GM23338 (cell line): ENCODE data around the gene EN2. TPM values are rescaled to one million over a fixed set of nuclear protein-coding genes. Genes with fewer than 3 reads are reported as not detected.

Source experiments
- ATAC-seq: fragments of 200-7000 bp; cut with Tn5 transposase; 3 replicates; pipeline ENCODE4 v1.9.1; 2020
- DNase-seq: peaks from one replicate; pipeline ENCODE4 v3.0.0-alpha.2; 2015; ENCODE audit warnings: low spot score
- H2AFZ ChIP-seq: fragments of 200-600 bp; sonication (generic); 2 replicates; pipeline ENCODE4 v1.8.0; 2016; ENCODE audit warnings: antibody characterized with exemption, mild to moderate bottlenecking, moderate library complexity
- H3F3A ChIP-seq: fragments of 200-600 bp; sonication (generic); replicated peaks from 2 replicates; pipeline ENCODE4 v1.8.0; 2017; ENCODE audit warnings: antibody characterized with exemption, mixed run types, low read depth
- H3K27ac ChIP-seq: fragments of 200-600 bp; sonication (generic); 2 replicates; pipeline ENCODE4 v1.6.1; 2016; ENCODE audit warnings: low read depth
- H3K27me3 ChIP-seq: fragments of 200-600 bp; sonication (generic); 2 replicates; pipeline ENCODE4 v1.8.0; 2016; ENCODE audit warnings: mild to moderate bottlenecking, mixed run types, moderate library complexity; ENCODE audit not compliant: insufficient read depth
- H3K36me3 ChIP-seq: fragments of 200-600 bp; sonication (generic); 2 replicates; pipeline ENCODE4 v1.8.0; 2016; ENCODE audit warnings: mild to moderate bottlenecking; ENCODE audit not compliant: insufficient read depth
- H3K4me1 ChIP-seq: fragments of 200-600 bp; sonication (generic); 2 replicates; pipeline ENCODE4 v1.8.0; 2016; ENCODE audit warnings: mild to moderate bottlenecking, moderate library complexity; ENCODE audit not compliant: insufficient read depth
- H3K4me2 ChIP-seq: fragments of 200-600 bp; sonication (generic); 2 replicates; pipeline ENCODE4 v1.7.1; 2017; ENCODE audit warnings: mixed run types
- H3K4me3 ChIP-seq: fragments of 200-600 bp; sonication (generic); 2 replicates; pipeline ENCODE4 v1.6.1; 2016; ENCODE audit warnings: mixed run types
- H3K79me2 ChIP-seq: fragments of 200-600 bp; sonication (generic); replicated peaks from 2 replicates; pipeline ENCODE4 v1.8.0; 2017; ENCODE audit warnings: mild to moderate bottlenecking; ENCODE audit not compliant: insufficient read depth
- H3K9me2 ChIP-seq: fragments of 200-600 bp; sonication (generic); 2 replicates; pipeline ENCODE4 v1.8.0; 2017; ENCODE audit not compliant: insufficient read depth
- H4K20me1 ChIP-seq: fragments of 200-600 bp; sonication (generic); replicated peaks from 2 replicates; pipeline ENCODE4 v1.8.0; 2017; ENCODE audit warnings: mild to moderate bottlenecking; ENCODE audit not compliant: insufficient read depth
- H3K27ac Mint-ChIP-seq: 2 replicates; pipeline ENCODE4 v1.8.0; 2020; ENCODE audit warnings: inconsistent platforms, mild to moderate bottlenecking, moderate library complexity, mixed read lengths
- H3K27me3 Mint-ChIP-seq: 3 replicates; pipeline ENCODE4 v1.8.0; 2022; ENCODE audit warnings: low read depth, mild to moderate bottlenecking, moderate library complexity, mixed read lengths, inconsistent platforms; ENCODE audit not compliant: insufficient read depth, poor library complexity
- H3K36me3 Mint-ChIP-seq: 3 replicates; pipeline ENCODE4 v1.8.0; 2021; ENCODE audit warnings: low read depth, mild to moderate bottlenecking, inconsistent platforms, moderate library complexity, mixed read lengths
- H3K4me1 Mint-ChIP-seq: 3 replicates; pipeline ENCODE4 v1.8.0; 2020; ENCODE audit warnings: mild to moderate bottlenecking, inconsistent platforms, mixed read lengths
- H3K4me3 Mint-ChIP-seq: 3 replicates; pipeline ENCODE4 v1.8.0; 2021; ENCODE audit warnings: moderate library complexity, mild to moderate bottlenecking, inconsistent platforms, mixed read lengths
- H3K9me3 Mint-ChIP-seq: 3 replicates; pipeline ENCODE4 v1.8.0; 2020; ENCODE audit warnings: moderate library complexity, mild to moderate bottlenecking, inconsistent platforms, mixed read lengths
- CREB1 ChIP-seq: fragments of 250-450 bp; sonication (Bioruptor Pico); IDR thresholded peaks from 2 replicates; pipeline ENCODE4 v1.5.0; 2020; ENCODE audit warnings: low read depth, mild to moderate bottlenecking, moderate library complexity
- CTCF ChIP-seq, 2 experiments: fragments of 200-600 bp in 1 of 2; sonication (generic) in 1 of 2; conservative IDR thresholded peaks; 2 replicates each; pipeline versions ENCODE4 v1.5.1 to v1.6.1; 2016 to 2017; ENCODE audit warnings: antibody characterized with exemption in 2 of 2, low read depth in 2 of 2, mild to moderate bottlenecking in 2 of 2, moderate library complexity in 1 of 2
- ETS1 ChIP-seq: IDR thresholded peaks from 2 replicates; pipeline ENCODE4 v1.6.1; 2016; ENCODE audit warnings: antibody characterized with exemption
- EZH2 ChIP-seq: fragments of 200-600 bp; sonication (generic); IDR thresholded peaks from one replicate; pipeline ENCODE4 v1.8.0; 2017; ENCODE audit warnings: antibody characterized with exemption, mild to moderate bottlenecking, low read depth; ENCODE audit not compliant: unreplicated experiment
- EZH2phosphoT487 ChIP-seq: fragments of 200-600 bp; sonication (generic); IDR thresholded peaks from one replicate; pipeline ENCODE4 v1.8.1; 2018; ENCODE audit warnings: antibody characterized with exemption; ENCODE audit not compliant: unreplicated experiment
- JUNB ChIP-seq: IDR thresholded peaks from one replicate; pipeline ENCODE4 v1.6.1; 2016; ENCODE audit warnings: antibody characterized with exemption; ENCODE audit not compliant: unreplicated experiment
- NANOG ChIP-seq: IDR thresholded peaks from 2 replicates; pipeline ENCODE4 v1.6.1; 2016; ENCODE audit warnings: antibody characterized with exemption, borderline replicate concordance
- POLR2AphosphoS5 ChIP-seq: IDR thresholded peaks from 2 replicates; pipeline ENCODE4 v1.6.1; 2016; ENCODE audit warnings: antibody characterized with exemption, low read depth
- REST ChIP-seq: IDR thresholded peaks from one replicate; pipeline ENCODE4 v1.6.1; 2018; ENCODE audit warnings: antibody characterized with exemption; ENCODE audit not compliant: unreplicated experiment
- STAT1 ChIP-seq: IDR thresholded peaks from one replicate; pipeline ENCODE4 v1.6.1; 2016; ENCODE audit warnings: antibody characterized with exemption; ENCODE audit not compliant: unreplicated experiment
- ZNF114 ChIP-seq: fragments of 250-450 bp; sonication (Bioruptor Pico); IDR thresholded peaks from 2 replicates; pipeline ENCODE4 v1.5.0; 2020; ENCODE audit warnings: mild to moderate bottlenecking, moderate library complexity
- ZNF331 ChIP-seq: fragments of 250-450 bp; sonication (Bioruptor Pico); IDR thresholded peaks from 2 replicates; pipeline ENCODE4 v1.5.0; 2020; ENCODE audit warnings: low read depth, mild to moderate bottlenecking, moderate library complexity
- ZNF462 ChIP-seq: fragments of 250-450 bp; sonication (Bioruptor Pico); IDR thresholded peaks from 2 replicates; pipeline ENCODE4 v1.5.0; 2020; ENCODE audit warnings: mild to moderate bottlenecking, moderate library complexity
- polyA plus RNA-seq: library from polyadenylated mRNA; unstranded; fragments of >200 nt; fragmentation: Nextera tagmentation; extraction: Ambion mirVana; gene quantifications from 2 replicates; pipeline ENCODE4 v1.2.1, GENCODE V29; 2016
- total RNA-seq: library from RNA; depleted of rRNA; stranded (reverse); fragments of >200 nt; shearing (Covaris generic); gene quantifications from 2 replicates; pipeline ENCODE4 v1.2.3, GENCODE V29; 2014

The EN2 gene
- total and polyA plus RNA-seq, 2 experiments from 2014 or later: not detected

- Histone ChIP-seq H3F3A (0 out of 2 replicates have a peak, but pooled peaks cover 9% of the 10 kb centered on the region), H3K79me2 (no peaks in the 10 kb centered on the region), H2AFZ (no peak overlapping the region), H3K36me3 (no peaks in the 10 kb centered on the region), H3K9me2 (no peaks in the 10 kb centered on the region), H3K4me1 (peaks cover 20% of the 10 kb centered on the region), H3K4me3 (no peak overlapping the region), H3K27ac (no peak overlapping the region), H3K4me2 (no peak overlapping the region), H4K20me1 (no peaks in the 10 kb centered on the region), H3K27me3 (peaks cover 62% of the 10 kb centered on the region)
- Mint-ChIP-seq H3K4me1 (peaks cover 31% of the 10 kb centered on the region), H3K36me3 (no peaks in the 10 kb centered on the region), H3K4me3 (no peak overlapping the region), H3K27me3 (peaks cover 76% of the 10 kb centered on the region), H3K9me3 (no peaks in the 10 kb centered on the region; the same call in 2 of the 3 replicates), H3K27ac (no peak overlapping the region)
- ATAC-seq (no peak), DNase-seq (no peak)
- TF ChIP-seq EZH2phosphoT487: no peak
- no peak for TF ChIP-seq ETS1
- TF ChIP-seq EZH2: no peak
- TF ChIP-seq CREB1 (CRISPR knock-in tag): no peak
- no peak for TF ChIP-seq STAT1
- TF ChIP-seq CTCF (conservative IDR thresholded peaks at IDR 0.05; ENCODE audit: low read depth in 2 of 2): no peak
- TF ChIP-seq POLR2AphosphoS5: no peak
- TF ChIP-seq REST: no peak
- no peak for TF ChIP-seq ZNF331
- no peak for TF ChIP-seq ZNF114 (CRISPR knock-in tag)
- no peak for TF ChIP-seq NANOG
- TF ChIP-seq JUNB: no peak
- no peak for TF ChIP-seq ZNF462 (CRISPR knock-in tag)
Measured at GRCh38 chr7:155488483-155489127, 30.7 kb downstream of the EN2 start.
